GM21528 (cell line): ENCODE measurements around the gene DSC2.

Source experiments
- ATAC-seq: cut with Tn5 transposase; IDR thresholded peaks from one replicate; pipeline ENCODE4 v1.9.1; 2021; ENCODE audit warnings: mild to moderate bottlenecking, moderate library complexity; ENCODE audit not compliant: unreplicated experiment, low FRiP score

DSC2 gene

DNA sequence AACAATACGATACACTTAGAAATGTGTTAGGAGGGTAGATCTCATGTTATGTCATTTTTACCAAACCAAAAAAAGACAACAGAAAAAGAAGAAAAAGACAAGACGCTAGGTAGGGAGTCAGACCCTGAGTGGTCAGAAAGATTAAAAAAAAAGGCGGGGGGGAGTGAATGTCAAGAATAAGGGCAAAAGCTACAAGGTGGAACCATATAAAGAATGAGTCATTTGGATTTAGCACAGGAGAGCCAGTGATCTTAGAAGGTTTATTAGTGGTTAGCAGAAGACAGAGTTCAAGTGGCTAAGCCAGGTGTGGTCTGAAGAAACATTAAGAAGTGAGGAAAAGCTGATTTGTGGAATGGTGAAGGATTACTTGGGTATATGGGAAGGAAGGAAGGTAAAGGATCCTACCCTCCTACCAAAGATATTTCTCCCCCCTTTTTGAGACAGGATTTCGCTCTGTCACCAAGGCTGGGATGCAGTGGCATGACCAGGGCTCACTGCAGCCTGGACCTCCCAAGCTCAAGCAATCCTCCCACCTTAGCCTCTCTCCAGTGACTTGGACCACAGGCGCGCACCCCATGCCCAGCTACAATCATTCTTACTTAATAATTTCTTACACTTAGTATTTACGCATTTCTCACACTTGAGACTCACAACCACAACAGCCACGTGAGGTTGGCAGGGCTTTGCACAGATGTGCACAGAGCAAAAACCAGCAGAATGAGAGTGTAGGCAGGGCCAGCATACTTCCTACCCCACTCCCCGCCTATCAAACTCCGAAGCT lies 2.6 kb downstream of the DSC2 start:
- ATAC-seq: no peak

DNA sequence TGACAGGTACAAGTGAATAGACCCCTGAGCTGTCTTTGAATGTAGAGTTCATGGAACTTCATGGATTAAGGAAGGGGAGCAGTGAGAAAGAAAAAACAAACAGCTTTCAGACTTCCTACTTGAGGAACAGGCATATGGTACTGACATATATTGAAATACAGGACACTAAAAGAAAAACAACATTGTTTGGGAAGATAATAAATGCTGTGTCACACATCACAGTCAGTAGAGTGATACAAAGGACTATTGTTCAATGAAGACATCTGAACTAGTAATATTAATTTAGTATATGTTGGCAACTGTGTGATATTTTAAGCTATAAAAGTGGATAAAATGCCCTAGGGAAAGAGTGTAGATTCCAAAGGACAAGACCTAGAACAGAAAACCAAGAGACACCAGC lies 3.3 kb downstream of the DSC2 start:
- ATAC-seq: no peak

DNA sequence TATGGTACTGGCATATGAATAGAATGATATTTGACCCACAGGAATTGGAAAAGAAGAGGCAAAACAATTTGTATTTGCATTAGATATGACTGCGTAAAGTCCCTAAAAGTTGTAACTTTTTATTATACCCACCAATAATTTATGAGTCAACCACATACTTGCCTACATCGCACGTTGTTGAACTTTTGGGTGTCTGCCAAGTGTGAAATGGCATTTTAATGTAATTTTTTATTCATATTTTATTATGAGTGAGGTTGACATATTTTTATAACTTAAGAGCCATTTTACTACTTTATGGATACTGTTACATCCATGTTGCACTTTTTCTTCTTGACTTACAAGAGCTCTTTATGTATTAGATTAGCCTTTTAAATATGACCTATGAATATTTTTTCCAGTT lies 4.6 kb downstream of the DSC2 start:
- ATAC-seq: no peak

DNA sequence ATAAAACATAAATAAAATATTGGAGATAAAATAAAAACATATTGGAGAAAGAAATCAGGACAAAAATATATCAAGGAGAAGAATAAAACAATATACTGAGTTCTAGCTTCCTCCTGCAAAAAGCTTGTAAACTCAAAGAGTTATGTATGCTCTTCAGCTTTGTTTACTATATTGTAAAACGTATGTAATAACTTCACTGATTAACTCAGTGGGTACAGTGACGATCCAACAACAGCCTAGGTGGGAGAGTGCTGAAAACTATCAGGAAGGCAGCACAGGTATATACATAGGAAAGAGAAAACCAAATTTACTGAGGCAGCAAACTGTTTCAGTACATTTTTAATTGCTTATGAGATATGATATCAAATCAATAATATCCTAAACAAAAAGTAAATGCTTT lies 8.3 kb downstream of the DSC2 start:
- ATAC-seq: no peak

DNA sequence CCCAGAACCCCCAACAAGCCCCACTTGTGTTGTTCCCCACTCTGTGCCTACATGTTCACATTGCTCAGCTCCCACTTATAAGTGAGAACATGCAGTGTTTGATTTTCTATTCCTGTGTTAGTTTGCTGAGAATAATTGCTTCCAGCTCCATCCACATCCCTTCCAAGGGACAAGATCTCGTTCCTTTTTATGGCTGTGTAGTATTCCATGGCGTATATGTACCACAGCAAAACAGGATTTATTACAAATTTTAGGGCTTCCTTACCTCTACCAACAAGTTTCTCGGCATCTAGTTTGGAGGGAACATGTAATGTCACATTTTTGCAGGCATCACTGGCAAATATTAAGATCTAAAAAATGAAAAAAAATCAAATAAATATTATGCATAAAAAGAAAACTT lies 8.9 kb downstream of the DSC2 start:
- ATAC-seq: no peak

DNA sequence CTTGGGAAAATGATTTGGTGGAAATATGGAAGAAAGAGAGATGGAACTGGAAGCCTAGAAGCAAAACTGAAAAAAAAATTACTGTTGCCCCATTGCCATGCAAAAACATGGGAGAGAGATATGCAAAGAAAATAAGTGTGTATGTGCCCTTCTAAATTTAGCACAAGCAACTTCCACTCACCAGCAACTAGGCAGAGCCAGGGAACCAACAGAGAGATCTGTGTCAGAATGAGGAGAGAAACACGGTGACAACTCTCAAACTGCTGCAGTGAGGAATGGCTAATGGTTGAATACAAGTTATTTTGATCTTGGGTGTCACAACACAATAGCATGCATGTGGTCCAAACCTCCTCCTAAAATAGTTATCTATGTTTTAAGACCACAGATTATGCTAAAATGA lies 10.9 kb downstream of the DSC2 start:
- no peak for ATAC-seq

DNA sequence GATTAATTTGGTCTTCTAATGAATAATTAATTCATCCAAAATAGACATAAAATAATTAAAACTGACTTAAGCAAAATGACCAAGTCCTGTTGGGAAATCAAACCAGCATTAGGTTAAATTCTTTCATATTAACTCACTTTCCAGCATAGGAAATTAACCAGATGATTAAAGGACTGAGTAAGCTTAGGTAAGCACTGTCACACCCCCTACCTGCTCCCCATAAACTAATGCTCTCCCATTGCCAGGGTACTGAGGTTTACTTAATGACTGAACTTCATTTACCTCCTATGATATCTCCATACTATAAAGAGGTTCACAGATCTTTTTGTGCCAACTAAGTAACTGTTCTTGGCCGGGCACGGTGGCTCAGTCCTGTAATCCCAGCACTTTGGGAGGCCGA lies 13.7 kb downstream of the DSC2 start:
- ATAC-seq: no peak

DNA sequence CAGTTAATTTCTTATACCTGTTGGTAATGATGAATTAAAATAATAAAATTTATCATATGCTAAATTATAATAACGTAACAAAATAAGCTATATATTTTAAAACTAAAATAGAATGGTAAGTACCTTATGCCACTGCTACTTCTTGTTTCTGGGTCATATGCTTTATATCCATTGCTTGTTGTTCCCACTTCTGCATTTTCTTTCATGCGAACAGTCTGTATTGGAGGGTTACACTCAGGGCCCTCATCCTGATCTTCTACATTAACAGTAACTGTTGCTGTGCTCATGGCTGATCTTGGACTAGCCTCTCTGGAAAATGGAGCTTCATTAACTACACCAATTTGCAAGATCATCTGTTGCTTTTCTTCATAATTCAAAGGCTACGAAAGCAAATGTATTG lies 22.2 kb downstream of the DSC2 start:
- ATAC-seq: no peak

DNA sequence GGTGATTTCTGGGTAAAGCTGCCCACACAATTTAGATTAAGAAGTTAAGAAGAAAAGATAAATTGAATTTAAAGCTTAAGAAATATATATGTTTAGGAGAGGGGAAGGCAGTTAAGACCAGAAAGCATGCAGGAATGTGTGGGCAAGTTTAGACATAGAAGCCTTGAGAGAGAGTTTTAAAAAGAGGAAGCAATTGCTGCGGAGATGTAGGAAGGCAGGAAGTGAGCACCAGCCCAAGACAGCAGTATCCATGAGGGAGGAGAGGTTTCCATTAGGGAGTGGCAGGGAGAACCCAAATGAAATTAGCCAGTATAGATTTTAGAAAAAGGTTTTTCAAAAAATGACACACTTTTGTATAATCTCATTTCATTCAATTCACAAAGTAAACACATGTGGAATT lies 24.3 kb downstream of the DSC2 start:
- ATAC-seq: no peak

DNA sequence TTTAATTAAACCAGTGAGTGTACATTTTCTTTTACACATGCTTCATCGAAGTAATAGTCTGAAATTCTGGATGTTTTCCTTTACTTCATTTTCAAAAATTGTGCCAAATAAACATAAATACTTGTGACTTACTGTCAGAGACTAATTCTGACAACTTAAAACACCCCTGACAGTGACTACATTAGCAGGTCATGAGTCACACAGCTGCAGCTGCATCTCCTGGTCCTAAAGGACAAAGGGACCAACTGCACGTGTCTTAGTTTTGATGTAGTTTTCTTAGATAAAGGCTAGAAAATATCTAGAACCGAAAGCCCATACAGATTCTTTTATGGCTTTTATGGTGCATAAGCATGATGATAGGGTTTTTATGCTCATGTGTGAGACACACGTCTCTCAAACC lies 30.0 kb downstream of the DSC2 start:
- no peak for ATAC-seq

DNA sequence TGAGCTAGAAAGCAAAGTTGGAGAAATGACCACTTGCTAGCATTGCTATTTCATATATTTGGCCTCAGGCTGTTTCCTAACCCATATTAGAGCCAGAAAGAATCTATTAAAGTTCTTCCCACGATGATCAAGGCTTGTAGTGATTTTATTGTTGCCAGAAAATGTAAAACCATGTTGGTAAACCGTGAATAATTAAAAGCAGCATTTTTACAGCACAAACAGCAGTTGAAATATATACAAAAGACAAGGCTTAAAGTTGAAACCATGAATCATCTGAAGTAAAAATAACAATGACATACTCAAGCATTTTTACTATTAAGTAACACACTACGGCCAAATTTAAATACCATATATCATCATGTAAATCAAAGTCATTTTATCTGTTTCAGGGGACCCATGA lies 32.0 kb downstream of the DSC2 start:
- no peak for ATAC-seq

DNA sequence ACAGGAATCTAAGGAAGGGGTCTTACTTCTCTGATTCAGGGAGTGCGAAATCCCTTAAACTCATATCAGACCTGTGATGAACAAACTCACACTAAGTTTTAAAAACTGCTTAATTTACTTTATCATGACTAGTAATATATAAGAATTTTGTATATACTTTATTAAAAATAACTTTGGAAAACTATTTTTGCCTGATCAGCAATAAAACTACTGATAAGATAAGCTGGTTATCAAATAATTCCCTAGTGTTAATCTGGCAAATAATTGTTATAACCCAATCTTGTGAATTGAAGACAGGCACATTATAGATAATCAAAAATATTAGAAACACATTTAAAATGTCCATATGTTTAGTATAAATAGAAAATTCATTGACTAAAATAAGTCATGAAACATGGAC lies 36.0 kb downstream of the DSC2 start:
- no peak for ATAC-seq

DNA sequence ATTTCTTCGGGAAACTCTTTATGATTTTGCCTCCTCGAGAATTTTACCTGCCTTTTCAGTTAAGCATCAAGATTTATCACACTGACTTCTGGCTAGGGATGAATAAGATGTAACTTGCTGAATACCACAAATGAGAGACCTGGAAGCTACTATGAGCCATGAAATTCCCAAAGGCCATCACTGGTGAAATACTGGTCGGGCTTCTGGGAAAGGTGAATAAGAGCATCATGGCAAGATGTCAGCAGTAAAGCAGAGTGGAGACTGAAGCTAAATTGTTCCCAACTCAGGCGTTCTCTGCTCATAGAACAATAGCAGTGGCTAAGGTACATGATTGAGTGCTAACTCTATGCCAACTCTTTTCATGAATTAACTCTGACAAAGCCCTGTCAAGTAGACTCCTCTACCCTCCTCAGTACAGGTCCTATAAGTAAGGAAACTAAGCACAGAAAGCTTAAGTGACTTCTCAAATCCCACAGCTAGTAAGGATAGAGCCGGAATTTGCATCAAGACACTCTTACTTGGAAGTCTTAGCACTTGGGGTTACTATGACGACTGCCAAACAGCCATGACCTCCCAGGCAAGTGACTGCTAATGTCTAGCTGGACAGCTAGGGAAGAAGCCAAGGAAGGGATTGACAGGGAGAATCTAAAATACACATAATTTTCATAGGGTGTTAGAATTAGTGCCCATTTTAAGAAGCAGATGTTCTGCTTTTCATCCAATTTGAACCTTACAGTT lies 37.0 kb downstream of the DSC2 start:
- no peak for ATAC-seq

DNA sequence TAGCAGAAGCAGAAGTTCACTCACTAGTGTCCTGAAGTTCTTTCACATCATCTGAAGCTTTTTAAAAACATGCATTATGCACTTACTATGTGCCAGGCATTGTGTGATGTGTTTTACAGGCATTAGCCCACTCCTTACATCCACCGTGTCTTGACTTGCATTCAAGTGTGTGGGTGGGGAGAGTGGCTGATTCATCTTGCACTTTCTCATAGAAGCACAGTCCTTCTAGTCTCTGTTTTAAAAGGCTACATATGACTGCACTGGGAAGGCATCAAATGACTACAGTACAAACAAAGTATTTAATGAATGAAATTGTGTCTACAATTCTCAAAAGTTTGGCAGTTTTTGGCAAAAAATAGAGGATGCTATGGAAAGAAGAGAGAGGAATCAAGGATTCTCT lies 38.1 kb downstream of the DSC2 start:
- no peak for ATAC-seq

DNA sequence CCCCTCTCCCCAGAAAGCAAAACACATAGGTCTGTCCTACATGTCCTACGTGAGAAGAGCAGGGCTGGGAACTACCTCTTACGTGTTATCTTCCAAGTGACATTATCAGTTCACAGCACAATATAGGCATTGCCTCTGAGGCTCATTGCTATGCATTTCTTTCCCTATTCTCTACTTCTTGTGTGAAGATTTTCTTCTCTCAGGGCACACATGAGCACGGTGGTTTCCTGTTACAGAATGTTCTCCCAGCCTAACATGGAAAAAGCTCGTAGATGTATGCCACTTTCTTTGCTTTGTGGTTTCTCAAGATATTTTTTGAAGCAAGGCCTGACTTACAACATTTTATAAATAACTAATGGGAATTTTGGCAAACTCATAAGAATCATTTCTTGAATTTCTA lies 40.3 kb downstream of the DSC2 start:
- no peak for ATAC-seq

DNA sequence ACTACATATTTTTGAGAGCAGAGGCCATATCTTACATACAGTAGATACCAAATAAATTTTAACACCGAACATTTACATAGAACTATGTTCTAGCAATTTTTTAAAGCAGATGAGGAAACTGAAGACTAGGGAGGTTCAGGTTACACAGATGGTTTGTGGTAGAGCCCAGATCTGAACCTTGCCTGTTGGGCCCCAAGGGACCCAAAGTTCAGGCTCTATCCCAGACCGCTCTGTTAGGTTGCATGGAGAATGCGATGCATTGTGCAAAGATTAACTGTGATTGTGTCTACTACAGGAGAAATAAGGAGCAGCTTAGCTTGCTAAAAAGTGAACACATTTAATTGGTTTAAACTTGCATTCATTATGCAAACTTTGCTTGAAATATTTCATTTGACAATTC lies 43.3 kb downstream of the DSC2 start:
- ATAC-seq: no peak

DNA sequence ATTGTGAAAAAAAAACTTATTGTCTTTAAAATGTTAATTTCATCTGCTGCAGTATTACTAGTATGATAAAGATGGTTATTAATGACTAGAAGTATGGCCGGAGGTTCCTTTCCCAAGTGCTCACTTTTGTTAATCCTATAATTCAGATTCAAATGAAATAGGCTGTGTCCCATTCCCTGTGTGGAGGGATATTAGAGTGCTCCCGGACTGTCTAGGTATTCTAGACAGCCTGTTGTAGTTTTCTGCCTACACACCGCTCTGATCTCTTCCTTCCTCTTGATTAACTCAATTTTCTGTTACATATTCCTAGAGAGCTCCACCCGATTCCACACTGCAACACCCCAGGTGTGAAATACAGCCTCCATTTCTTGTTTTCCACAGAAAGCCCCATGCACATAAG lies 44.3 kb downstream of the DSC2 start:
- no peak for ATAC-seq

DNA sequence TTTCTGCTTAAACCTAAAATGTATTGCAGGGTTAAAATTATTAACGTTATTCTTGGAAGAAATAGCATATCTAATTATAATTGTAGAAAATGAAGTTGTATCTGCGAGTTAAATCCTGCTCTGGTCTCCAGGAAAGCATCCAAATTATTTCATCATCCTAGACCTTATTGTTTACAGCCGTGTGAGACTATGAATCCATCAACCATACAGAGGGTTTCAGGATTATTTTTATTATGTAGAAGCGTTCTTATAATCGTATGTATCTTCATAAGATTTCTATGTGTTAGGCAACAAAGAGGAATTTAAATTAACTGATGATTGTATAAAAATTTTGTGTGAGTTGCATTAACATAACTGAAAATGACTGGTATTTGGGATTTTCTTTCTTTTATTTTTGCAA lies 45.2 kb downstream of the DSC2 start:
- no peak for ATAC-seq

DNA sequence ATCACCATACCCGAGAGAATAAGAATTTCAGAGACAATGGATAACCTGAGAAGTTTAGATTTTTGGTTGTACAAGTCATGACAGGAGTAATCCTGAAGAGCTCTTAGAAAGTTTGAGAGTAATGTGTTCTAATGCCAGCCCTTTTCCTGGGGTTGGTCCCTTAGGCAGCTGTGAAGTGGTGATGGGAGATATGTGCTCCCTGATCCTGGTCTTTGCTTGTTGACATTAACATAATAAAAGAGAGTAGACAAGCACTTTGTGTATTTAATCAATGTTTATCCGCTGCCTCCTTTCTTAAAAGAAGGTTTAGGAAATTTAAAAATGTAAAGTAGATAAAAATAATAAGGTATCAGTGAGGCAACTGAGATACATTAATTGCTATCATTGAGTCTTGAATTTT lies 45.9 kb downstream of the DSC2 start:
- ATAC-seq: no peak

DNA sequence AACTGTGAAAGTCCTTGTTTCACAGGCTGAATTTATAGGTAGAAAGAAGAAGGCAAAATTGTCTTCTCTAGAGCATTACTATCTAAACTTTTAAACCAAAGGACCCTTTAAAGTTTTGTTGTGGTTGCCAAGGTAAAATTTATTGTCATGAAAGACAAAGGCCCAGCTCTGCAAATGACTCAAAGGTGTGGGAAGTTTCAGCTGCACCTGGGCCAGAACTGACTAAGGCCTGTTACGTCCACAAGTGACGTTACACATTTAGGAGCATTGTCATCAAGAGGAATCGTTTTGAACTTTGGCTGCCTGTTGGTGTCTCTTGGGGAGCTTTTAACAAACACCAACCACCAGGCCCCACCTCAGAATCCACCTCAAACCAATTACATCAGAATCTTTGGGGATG lies 51.6 kb downstream of the DSC2 start:
- no peak for ATAC-seq

DNA sequence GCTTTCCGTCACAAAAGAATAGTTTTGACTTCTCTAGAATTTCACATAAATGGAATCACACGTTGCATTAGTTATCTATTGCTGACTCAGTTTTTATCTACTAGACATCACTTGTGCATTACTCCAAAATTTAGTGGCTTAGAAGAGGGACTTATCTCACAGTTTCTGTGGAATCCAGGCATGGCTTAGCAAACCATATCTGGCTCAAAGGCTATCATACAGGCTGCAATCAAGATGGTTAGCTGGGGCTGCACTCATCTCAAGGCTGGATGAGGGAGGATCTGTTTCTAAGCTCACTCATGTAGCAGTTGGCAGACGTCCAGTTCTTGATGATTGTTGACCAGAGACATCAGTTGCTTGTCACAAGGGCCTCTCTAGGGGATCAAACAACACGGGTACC lies 53.0 kb downstream of the DSC2 start:
- no peak for ATAC-seq

DNA sequence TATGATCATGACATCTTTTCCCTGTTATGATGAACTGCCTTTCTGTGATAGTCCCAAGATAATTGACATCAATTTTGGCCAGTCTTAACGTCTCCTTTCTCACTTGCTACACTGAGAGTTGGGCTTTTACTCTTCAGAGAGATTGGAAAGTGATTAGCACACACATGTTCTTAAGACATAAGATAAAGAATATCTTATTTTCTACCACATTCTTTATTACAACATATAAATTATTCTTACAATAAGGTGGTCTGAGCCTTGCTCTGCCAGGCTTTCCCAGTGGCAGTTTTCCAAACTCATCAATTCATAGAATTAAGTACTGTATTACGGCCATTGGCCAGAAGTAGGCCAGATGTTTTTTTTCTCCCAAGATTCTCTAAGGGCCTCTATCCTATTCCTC lies 54.0 kb downstream of the DSC2 start:
- no peak for ATAC-seq
